GM10248 (cell line): ENCODE measurements around the gene TEAD1.

Experiments
- CTCF ChIA-PET: fragments of 300-600 bp; sonication (Branson Sonifier 250); formaldehyde crosslinking; extraction: SDS; loops from one replicate; lab custom pipeline; 2021; ENCODE audit warnings: antibody characterized with exemption; lab: Yijun Ruan, JAX
- POLR2A ChIA-PET: fragments of 350-650 bp; sonication (Branson Sonifier 250); formaldehyde crosslinking; extraction: SDS; loops from one replicate; lab custom pipeline; 2020; ENCODE audit warnings: antibody characterized with exemption; lab: Yijun Ruan, JAX
- DNase-seq: peaks from one replicate; pipeline ENCODE4 v3.0.0; 2012; ENCODE audit errors: extremely low spot score
- TF ChIP-seq, protein P1 (sequence below): IDR thresholded peaks from 2 replicates; pipeline ENCODE4 v1.5.1; 2012; ENCODE audit warnings: mild to moderate bottlenecking, low read depth; ENCODE audit errors: extremely low read depth, missing control alignments, control extremely low read depth

Gene TEAD1

DNA sequence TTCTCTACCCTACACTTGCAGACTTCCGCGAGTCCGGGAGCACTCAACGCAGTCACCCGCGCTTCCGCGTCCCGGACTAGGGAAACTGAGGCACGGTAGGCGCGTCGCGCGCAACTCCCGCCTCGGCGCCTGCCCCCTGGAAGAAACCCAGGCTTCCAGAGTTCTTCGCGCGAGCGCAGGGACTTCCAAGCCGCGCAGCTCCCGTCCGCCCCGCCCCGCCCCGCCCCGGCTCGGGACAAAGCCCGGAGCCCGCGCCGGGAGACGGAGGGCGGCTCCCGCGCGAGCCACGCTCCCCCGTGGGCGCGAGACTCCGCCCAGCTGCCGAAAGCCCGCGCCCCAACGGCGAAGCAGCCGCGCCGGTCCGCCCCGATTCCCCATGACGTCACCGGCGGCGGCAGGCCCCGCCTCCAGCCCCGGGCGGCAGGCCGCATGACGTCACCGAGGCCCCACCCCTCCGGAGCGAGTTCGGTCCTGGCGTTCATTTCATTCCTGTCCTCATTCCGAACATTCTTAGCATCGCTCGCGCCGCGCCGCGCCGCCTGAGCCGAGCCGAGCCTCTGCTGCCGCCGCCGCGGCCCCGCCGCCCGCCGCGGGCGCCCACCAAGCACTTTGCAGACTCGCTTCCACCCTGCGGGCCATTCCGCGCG, at the start of gene TEAD1:
Gene TEAD1 (plus strand): TSS at position 498 of the 647 bp plus-strand sequence.
- ChIA-PET POLR2A (no interaction called here), CTCF (no interaction called here)
- TF ChIP-seq, protein P1, sequence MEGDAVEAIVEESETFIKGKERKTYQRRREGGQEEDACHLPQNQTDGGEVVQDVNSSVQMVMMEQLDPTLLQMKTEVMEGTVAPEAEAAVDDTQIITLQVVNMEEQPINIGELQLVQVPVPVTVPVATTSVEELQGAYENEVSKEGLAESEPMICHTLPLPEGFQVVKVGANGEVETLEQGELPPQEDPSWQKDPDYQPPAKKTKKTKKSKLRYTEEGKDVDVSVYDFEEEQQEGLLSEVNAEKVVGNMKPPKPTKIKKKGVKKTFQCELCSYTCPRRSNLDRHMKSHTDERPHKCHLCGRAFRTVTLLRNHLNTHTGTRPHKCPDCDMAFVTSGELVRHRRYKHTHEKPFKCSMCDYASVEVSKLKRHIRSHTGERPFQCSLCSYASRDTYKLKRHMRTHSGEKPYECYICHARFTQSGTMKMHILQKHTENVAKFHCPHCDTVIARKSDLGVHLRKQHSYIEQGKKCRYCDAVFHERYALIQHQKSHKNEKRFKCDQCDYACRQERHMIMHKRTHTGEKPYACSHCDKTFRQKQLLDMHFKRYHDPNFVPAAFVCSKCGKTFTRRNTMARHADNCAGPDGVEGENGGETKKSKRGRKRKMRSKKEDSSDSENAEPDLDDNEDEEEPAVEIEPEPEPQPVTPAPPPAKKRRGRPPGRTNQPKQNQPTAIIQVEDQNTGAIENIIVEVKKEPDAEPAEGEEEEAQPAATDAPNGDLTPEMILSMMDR, result no peak

DNA sequence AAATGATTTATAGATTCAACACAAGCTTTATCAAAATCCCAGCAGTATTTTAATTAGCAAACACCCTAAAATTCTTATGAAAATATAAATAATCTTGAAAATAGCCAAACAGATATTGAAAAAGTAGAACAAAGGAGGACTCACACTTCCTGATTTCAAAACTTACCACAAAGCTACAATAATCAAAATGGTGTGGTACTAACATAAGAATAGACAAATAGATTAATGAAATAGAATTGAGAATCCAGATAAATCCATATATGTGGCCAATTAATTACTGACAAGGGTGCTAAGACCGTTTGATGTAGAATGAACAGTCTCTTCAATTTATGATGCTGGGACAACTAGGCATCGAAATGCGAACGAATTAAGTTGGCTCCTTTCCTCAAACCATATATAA, 49.6 kb upstream of the TEAD1 start:
- DNase-seq, result no peak
- TF ChIP-seq, protein P1, result no peak
- ChIA-PET CTCF (interaction anchor here (1.7 kb wide), 1 partner anchor 17 kb away, joined by 4 read pairs; no protein-coding TSS in a partner anchor), POLR2A (no interaction called here)

More for the DNA sequence above, at the start of gene TEAD1:
- peak; percentile 94 for DNase-seq

DNA sequence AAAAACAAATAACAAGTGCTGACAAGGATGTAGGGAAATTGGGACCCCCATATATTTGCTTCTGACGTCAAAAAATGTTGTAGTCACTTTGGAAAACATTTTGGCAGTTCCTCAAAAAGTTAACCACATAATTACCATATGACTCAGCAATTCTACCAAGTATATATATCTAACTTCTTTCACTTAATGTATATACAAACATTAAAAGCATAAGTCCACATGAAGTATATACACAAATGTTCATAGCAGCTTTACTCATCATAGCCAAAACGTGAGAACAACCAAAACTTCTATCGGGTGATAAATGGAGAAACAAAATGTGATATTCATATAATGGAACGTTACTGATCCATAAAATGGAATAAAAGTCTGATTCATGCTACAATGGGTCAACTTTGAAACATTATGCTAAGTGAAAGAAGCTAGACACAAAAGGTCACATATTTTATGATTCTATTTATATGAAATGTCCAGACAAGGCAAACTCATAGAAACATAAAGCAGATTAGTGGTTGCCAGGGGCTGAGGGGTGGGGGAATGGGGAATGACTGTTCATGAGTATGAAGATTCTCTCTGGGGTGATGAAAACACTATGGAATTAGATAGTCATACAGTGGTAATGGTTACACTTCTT, 48.7 kb upstream of the TEAD1 start:
- TF ChIP-seq, protein P1, result no peak
- POLR2A ChIA-PET, result no interaction called here
- DNase-seq, result no peak
- CTCF ChIA-PET, result no interaction called here

DNA sequence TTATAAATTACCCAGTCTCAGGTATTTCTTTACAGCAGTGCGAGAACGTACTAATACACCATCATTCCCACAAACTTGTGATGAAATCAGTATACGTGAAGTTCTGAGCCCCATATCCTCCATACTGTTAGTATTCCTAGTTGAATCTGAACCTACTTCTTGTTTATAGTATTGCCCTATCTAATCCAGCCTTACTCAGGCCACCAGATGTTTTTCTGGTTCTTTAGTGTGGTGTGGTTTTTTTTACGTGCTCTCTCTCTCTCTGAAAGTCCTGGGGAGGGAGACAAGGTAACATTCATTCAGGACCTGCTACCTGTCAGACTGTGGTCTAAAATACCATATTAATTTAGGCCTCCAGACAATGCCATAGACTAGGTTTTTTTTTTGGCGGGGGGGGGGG, 47.6 kb upstream of the TEAD1 start:
- CTCF ChIA-PET, result no interaction called here
- TF ChIP-seq, protein P1, result no peak
- POLR2A ChIA-PET, result no interaction called here
- no peak for DNase-seq

DNA sequence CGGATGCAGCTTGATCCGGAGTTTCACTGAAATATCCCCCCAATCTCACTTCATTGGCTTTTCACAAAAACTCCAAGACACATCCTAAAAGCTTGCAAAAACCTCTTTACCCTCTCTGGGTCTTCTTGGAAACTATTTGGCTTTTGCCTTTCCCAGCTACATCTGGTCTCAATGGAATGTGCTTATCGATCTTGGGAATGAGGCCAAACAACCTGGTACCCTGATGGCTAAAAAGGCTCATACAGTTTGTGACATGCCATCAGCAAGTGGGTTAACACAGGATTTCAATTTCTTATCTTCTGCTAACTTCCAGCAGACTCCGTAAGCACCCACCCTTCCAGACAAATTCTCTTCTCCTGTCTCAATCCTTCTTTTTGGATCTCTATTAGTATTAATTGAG, 45.9 kb upstream of the TEAD1 start:
- ChIA-PET CTCF (interaction anchor here (1.1 kb wide), 1 partner anchor 12 kb away, joined by 4 read pairs; no protein-coding TSS in a partner anchor), POLR2A (no interaction called here)
- TF ChIP-seq, protein P1, result no peak
- no peak for DNase-seq

DNA sequence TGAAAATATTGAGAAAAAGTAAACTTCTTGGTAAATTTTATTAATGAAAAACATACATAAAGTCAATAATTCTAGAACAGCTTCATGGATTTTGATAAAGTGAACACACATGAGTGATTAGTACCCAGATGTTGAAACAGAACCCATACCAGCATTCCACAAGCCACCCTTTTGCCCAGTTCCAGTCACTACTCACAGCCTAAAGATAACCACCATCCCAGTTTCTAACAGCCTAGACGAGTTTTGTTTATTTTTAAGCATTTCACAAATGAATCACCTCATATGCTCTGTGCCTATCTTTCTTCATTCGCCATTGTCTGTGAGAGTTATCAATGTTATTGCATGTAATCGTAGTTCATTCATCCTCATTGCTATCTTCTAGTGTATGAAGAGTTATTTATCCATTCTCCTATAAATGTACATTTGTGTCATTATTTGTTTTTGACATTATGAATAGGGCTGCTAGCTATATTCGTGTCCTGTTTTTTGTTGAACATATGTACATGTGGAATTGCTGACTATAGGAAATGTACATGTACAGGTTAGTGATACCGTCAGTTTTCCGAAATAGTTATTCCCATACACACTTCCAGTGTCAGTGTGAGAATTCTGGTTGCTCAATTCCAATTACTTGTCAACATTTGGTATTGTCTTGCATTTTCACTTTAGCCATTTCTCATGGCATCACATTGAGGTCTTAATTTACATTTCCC, 44.5 kb upstream of the TEAD1 start:
- TF ChIP-seq, protein P1, result no peak
- no peak for DNase-seq
- POLR2A ChIA-PET, result no interaction called here
- CTCF ChIA-PET, result no interaction called here
